CD4-positive, alpha-beta T cell treated with Interleukin-4 for 4 hours (primary cell): ENCODE results near the gene SEC24D.
"Not testable (repeated sequence)": the region's sequence is repeated elsewhere in the genome, so short reads cannot be mapped to it uniquely, and the experiment has no call there.

Experiments used
- DNase-seq: peaks from one replicate; pipeline ENCODE4 v3.0.0-alpha.2; 2020

Gene SEC24D

DNA sequence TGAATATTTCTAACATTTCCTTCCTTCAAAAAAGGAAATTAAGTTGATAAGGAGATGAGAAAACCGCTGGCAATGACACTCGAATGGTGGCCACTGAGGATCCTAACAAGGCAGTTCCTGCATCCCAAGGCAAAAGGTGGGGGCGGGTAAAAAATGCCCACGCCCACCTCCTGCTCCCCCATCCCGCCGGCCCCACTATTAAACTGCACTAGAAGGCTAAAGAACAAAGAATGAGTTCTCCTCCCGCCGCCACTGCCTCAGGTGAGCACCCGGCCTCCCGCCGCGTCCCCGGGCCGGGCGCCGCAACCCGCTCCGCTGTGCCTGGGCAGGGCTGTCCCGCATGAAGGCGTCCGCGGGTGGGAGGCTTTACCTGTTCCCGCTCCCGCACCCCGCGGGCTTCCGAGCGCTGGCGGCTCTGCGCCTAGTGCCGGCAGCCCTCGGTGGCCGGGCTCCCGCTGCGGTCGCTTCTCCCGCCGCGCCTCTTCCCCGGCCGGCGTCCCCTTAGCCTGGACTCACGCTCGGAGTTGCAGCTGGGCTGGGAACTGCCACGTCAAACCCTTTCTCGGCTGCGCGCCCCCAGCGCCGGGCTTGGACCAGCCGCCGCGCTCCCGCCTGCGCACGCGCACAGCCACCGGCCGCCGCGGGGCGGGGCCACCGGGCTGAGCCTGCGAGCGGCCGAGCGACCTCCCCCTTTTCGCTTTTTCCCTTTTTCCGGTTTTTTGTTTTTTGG is at the start of gene SEC24D:
Gene SEC24D (minus strand): TSS at position 556 of the 730 bp plus-strand sequence. CDS start 2,430 bp downstream, outside the sequence.
- DNase-seq, result peak; percentile 76

DNA sequence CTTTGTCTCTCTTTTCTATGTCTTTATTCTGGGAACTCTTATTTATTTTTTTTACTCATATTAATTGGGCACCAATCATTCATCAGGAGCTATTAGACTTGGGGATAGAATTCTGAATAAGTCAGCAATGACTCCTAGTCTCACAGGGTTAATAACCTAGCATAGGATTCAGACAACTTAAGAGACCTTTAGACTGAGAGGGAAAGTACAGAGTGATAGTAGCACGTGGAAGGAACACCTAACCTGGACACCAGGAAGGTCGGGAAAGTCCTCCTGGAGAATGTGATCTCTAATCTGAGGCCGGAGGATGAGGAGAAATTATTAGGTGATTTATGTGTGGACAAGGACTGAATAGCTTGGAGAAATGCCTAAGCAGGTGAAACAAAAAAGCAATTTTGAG is 48.8 kb upstream of the SEC24D start:
- no peak for DNase-seq

DNA sequence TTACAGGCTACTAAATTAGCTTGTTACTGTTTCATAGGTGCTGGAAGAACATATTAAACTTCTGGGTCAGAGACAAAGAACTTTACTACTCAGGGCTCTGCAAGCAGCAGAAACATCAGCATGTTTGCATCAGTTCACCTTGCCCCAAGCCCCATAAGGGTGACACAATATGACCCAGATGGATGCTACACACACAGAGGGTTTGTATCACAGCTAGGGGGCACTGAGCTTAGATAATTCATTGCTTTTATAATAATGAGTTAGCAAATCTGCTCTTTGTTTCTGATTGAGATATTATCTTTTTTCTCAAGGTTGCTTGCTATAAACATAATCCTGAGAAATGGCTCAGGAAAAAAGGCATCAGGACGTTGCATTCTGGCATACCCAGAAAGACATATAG is 47.9 kb upstream of the SEC24D start:
- DNase-seq, result no peak

GRCh38 chr4:118881512-118882146 is 45.7 kb upstream of the SEC24D start:
- DNase-seq, result no peak

DNA sequence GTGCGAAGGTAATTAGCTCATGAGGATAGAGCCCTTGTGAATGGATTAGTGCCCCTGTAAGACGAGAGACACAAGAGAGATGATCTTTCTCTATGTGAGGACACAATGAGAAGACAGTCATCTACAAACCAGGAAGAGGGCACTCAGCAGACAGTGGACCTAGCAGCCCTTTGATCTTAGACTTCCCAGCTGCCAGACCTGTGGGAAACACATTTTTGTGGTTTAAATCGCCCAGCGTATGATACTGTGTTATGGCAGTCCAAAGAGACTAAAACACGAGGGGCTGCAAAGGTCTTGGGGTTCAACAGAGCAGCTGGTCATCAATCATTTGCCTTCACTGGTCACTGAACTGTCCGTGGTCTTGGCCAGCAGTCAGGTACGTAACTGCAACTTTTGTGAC is 43.5 kb upstream of the SEC24D start:
- DNase-seq, result no peak

GRCh38 chr4:118878507-118878906 is 42.6 kb upstream of the SEC24D start:
- DNase-seq, result not testable (repeated sequence)

DNA sequence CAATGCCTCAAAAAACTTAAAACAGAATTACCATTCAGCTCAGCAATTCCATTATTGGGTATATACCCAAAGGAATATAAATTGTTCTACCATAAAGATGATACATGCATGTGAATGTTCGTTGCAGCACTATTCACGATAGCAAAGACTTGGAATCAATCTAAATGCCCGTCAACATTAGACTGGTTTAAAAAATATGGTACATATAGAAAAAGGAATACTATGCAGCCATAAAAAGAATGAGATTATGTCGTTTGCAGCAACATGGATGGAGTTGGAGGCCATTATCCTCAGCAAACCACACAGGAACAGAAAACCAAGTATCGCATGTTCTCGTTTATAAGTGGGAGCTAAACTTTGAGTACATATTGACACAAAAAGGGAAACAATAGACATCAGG is 41.9 kb upstream of the SEC24D start:
- no peak for DNase-seq

- no peak for DNase-seq
These were observed 36.3 kb upstream of the SEC24D start for GRCh38 chr4:118872181-118872580.

GRCh38 chr4:118869808-118870342 is 33.9 kb upstream of the SEC24D start:
- no peak for DNase-seq

- DNase-seq, result no peak
These were observed 31.6 kb upstream of the SEC24D start for GRCh38 chr4:118867311-118868067.

GRCh38 chr4:118866442-118866841 is 30.5 kb upstream of the SEC24D start:
- DNase-seq, result no peak

DNA sequence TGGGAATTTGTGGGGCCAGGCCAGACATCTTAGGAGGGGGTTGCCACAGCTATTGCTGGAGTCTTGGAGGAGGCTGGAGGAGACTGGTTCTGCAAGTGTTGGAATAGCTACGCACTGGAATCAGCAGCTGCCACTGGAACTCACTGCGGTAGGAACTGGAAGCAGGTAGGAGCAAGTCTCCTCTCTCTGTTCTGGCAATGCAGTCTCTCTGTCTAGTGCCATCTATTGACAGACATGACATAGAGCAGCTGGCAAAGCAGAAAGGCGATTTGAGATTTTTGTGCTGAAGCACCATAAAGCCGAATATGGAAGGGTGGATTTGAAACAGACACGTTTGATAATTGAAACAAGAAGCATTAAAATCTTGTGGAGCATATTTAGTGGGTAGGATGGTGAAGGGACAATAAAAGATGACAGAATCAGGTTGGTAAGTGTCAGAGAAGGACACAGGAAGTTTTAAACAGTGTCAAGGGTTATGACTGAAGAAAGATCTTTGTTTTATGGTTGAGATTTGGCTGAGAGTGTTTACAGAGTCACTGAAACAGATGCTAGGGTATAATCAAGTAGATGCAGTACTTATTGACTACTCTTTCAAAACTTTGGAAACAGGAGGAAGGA is 29.3 kb upstream of the SEC24D start:
- peak; percentile 31 for DNase-seq

- no peak for DNase-seq
These were observed 22.9 kb upstream of the SEC24D start for GRCh38 chr4:118858779-118859178.

DNA sequence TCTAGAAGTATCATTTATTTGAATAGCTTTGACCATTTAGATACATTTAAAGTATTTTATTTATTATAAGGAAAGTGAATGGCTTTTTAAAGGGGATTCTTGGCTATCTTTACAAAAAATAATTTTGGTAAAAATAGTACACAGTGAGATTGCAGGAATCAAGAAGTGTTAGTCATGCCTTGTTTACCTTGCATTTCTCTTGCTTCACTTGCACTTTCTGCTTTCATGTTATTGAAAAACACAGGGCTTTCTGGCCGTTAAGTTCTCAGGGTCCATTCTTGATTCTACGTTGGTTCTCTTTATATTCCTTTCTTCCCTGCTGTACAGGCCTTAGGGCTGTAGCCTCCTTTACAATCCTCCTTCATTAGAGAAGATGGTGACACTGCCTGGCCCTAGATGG is 21.8 kb upstream of the SEC24D start:
- DNase-seq, result no peak

GRCh38 chr4:118850488-118851173 is 14.7 kb upstream of the SEC24D start:
- peak; percentile 64 for DNase-seq

GRCh38 chr4:118849867-118850487 is 14.1 kb upstream of the SEC24D start:
- no peak for DNase-seq

DNA sequence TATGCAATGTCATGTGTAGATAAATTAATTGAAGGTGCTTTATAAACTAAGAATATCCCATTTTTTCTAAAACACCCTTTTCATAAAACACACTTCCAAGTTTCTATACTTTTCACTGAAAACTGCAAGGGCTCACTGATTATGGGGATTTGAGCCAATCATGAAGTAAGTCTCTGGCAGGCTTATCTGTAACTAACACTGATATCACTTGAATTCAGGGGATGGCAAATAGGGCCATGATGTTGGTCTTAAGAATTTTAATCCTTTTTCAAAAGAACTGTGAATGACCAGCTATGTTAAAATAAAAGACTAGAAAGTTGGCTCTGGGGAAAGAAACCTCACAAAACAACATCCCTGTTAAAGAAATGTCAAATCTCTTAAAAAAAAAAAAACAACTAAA is 13.0 kb upstream of the SEC24D start:
- DNase-seq, result no peak

GRCh38 chr4:118848242-118848641 is 12.3 kb upstream of the SEC24D start:
- no peak for DNase-seq

- DNase-seq, result no peak
These were observed 11.1 kb upstream of the SEC24D start for GRCh38 chr4:118846979-118847378.

DNA sequence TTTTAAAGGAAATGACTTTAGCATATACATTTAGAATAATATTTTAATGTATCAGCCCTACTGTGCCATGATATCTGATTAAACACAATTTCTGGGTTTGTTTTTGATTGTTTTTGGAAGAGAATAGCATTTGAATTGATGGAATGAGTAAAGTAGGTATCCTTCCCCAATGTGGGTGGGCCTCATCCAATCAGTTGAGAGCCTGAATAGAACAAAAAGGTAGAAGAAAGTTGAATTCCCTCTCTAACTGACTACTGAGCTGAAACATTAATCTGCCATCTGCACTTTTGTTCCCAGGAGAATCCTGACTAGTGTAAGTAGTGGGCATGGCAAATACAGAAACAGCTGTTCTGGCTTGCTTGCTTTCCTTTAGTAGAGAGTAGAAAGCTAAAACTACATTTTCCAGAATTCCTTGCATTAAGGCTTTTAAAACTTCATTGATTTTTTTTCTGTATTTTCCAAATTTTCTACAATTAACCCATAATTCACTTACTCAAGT is 9.7 kb upstream of the SEC24D start:
- DNase-seq, result no peak

GRCh38 chr4:118843237-118843636 is 7.3 kb upstream of the SEC24D start:
- no peak for DNase-seq

DNA sequence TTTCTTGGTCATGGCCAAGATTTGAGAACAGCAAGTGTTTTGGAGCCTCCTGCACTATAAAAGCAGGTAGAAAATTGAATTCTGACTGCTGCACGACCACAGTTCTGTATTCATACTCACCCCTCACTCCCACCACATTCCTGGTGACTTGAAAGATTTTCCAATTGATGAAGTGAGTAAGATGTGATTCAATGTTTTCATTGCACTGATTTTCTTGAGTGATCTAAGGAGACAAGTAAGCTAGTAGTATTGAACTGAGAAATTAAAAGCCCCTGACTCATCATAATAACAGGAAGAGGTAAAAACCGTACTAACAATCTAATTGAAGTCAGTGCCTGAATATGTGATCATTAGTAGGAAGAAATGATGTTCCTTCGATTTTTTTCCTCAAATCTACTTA is 6.1 kb upstream of the SEC24D start:
- DNase-seq, result no peak
